HG03558 (cell line): Measurements from ENCODE around the gene WDR33.

Experiments
- ATAC-seq: cut with Tn5 transposase; IDR thresholded peaks from one replicate; pipeline ENCODE4 v1.9.1; 2021; ENCODE audit warnings: moderate number of reproducible peaks; ENCODE audit not compliant: unreplicated experiment; ENCODE audit errors: extremely low read depth

Gene WDR33

DNA sequence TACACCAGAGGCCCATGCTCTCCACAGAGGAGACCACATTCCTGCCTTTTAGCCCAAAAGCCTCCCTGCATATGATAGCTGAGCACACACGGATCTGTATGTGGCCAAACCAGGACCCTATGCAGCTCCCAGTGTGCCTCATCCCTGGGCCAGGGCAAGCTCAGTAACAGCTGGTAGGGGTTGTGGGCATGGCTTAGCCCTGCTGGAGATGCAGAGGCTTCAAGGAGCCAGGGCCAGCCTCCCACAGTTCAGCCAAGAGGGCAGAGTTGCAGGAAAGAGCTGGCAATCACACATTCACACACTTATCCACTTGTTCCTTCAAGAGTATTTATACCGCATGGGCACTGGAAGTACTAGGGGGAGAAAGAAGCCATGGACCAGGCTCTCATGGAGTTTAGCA is 134.1 kb downstream of the WDR33 start:
- no peak for ATAC-seq

DNA sequence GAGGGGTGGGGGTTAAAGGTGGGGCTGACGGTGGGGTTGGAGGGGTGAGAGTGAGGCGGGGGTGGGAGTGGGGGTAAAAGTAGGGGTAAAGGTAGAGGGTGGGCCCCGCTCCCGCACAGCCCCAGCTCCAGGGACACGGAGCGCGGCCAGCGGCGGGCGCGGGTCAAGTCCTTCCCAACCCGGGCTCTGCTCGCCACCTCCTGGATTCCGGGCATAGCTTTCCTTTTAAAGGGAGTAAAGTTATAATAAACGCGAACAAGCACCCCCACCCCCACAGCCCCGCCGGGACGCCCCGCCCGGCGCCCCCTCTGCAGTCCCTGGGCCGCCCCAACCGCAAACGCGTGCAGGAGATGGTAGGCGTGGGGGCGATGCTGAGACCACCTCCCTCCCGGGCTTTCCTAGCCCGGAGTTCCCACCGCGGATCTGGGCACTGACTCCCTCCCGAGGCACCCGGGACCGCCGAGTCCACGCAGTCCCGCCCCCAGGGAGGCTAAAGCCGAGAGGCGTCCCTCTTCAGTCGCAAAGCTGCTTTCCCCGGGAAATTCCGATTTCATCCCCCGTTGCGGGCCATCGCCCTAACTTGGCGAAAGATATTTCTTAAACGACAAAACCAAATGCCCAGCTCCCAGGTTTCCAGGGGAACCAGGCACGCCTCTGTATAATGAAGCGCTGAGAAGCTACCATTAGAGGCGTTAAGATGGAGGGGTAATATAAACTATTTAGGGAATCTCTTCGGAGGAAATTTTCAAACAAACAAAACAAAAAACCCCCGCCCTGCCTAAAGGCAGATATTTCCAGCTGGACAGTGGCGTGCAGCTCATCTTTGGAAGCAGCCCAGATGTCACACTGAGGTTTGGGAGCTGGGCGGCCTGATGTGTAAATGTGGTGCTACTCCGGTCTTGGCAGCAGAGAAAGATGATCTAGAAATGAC is 135.4 kb downstream of the WDR33 start, which contains the start of gene LIMS2:
Gene LIMS2 (minus strand): TSS at position 200 of the 931 bp plus-strand sequence. CDS start 506 bp downstream, outside the sequence.
- no peak for ATAC-seq

DNA sequence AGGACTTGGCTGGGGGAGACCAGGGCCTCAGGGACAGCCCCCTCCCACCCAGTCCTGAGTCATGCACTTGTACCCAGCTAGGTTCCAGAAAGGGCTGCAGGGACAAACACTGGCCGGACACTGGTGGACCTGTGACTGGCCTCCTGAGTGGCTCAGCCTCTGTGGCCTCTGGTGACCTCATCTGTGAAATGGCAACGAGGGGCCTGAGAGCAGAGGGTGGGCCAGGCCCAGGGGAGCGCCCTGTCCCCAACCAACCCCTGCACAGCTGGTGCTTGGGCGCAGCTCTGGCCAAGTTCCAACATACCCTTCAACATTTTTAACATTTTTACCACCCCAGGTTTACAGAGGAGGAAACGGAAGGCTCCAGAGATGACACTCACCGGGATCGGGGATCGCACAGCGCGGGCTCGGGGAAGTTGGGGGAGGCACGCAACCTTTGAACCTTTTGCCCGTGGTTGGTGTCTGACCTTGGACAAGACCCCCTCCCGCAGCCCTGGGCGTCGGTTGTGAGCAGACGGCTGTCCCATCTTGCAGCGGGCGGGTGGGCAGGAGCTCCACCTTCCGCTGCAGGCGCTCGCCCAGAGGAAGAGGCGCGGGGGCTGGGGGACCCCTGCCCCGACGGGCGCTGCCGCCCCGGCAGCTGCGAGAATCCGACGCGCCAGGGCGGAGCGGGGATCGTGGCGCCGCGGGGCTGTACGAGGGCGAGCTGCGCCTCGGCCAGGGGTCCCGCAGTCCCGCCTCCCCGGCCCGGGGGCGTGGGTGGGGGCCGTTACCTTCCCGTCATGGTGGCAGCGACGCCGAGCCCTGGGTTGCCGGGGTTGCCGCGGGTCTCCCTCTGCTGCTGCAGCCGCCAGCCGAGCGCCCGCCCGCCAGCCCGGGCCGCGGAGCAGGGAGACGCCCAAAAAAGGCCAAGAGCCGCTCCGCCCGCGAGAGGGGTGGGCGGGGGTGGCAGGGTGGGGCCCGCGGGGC is 136.4 kb downstream of the WDR33 start:
- no peak for ATAC-seq

DNA sequence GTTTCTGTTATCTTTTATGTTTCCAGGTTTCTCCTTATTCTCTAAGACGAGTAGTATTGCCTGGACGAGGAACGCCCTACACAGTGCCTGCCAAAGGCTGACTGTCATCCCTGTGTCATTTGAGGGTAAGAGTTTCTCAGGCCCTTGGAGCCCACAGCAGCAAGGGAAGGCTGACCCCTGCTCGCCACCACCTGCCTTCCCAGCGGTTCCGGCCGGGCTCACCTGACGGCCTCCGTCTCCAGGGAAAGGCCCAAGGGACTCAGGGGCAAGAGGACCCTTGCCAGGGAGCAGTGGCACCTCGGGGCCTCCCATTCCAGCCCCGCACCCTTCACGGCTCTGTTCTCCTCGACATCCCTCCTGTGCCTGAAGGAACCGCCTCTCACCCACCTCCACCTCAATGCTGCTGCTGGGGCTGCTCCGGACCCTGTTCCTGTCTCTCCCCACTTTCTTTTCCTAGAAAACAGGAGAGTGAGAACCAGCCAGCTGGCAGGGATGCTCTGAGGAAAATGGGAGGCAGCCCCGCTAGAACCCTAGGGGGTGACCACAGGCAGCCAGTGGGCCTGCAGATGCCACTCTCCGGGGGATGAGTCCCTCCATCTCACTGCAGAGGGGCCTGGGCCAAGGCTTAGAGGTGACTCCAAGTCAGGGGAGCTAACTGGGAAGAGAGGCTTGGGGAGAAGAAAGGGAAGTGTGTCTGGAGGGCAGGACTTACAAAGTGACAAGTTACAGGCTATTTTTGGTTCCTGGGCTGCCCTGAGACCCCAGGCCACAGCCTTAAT is 137.5 kb downstream of the WDR33 start:
- ATAC-seq = no peak

DNA sequence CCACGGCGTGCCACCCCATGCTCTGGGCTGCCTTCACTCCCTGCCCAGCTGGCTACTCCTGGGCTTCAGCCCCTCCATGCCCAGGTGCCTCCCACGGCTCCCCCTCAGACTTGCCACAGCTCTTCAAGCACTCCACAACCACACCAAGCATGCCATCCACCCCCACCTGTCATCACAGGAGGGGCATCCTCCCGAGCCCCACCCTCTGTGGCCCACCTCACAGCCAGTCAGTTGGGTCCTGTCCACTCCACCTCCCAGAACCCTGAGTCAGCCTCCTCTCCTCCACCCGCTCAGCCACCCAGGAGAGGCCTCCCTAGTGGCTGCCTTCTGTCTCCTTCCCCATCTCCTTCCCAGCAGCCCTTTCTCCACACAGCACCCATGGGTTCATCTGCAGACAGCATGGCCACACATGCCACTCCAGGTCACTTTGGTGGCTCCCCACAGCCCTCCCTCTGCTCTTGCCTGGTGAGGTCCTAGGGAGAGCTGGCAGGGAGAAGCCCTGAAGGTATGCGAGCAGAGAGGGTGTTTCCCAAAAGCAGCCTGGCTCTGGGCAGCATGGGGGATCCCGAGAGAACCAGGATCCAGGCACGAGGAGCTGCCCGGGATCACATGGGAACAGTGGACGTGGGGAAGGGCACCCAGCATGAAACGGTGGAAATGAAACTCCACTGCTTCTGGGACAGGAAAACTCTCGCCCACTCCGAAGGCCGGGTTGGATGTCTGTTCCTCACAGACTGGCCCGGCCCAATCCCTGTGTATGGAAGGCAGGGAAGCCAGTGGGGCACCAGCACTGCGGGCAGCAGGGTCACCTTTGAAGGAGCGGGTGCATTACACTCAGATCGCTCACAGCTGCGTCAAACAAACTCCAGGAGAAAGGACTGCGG is 138.4 kb downstream of the WDR33 start:
- ATAC-seq = no peak

DNA sequence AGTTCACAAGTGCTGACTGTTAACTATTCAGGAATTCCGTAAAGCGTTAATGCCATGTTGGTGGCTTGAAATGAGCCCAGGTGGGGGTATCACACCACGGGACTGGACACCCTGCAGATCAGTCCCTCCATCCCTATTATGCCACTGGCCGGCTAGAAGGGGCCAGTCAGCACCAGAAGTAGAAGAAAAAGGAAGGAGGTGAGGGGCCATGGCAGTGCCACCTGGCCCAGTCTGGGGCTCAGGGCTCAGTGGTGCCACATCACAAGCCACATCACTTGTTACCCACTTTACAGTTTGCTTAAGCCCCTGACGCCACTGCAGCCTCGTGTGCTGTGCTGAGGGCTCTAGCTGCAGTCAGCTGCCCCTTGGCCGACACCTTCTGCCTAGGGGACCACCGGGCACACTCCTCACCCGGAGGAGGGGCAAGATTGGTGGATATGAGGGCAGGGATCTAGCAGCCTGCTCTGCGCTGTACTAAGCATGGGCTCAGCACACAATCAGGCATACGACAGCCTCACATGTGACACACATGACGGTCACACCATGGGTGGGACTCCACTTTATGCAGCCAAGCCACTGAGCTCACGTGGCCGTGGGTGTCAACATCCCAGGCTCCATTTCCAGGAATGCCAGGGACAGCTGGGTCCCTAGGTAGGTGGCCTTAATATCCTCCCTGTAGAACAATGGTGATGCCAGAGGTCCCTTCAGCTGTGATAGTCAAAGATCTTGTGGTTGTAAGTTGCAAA is 139.2 kb downstream of the WDR33 start:
- no peak for ATAC-seq

DNA sequence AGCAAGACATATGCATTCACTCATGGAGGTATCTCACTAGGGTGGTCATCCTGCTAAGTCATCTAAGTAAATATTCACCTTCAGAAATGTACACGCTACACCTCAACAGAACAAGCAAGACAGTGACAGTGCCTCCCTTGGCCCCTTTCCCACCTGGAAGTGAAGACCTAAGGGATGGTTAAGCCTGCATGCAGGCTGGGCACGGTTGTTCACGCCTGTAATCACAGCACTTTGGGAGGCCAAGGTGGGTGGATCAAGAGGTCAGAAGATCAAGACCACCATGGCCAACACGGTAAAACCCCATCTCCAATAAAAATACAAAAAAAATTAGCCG is 140.0 kb downstream of the WDR33 start:
- ATAC-seq = no peak

DNA sequence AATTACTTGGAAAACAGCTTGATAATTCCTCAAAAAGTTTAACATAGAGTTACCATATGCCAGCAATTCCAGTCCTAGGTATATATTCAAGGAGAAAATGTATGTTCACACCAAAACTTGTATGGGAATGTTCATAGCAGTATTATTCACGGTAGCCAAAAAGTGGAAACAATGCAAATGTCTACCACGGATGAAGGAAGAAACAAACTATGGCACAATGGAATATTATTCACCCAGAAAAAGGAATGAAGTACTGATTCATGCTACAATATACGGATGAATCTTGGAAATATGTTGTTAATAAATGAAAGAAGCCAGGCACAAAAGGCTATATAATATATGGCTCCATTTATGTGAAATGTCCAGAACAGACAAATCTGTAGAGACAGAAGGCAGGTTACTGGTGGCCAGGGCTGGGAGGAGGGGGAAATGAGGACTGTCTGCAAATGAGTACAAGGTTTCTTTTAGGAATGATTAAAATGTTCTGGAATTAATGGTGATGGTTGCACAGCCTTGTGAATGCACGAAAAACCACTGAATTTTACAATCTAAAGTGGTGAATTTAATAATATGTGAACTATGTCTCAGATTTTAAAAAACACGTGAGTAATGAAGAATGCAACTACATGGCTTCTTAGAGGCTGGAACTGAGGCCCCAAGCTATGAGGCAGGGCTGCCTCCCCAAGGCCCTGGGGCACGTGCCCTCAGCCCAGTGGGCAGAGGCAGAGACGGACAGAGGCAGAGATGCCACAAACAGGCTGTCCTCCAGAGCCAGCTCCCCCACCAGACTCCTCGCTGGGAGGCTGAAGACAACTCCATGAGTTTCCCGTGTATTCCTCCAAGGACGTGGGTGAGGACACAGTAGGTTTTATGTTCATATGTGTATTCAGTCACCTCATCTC is 140.7 kb downstream of the WDR33 start:
- ATAC-seq = no peak

DNA sequence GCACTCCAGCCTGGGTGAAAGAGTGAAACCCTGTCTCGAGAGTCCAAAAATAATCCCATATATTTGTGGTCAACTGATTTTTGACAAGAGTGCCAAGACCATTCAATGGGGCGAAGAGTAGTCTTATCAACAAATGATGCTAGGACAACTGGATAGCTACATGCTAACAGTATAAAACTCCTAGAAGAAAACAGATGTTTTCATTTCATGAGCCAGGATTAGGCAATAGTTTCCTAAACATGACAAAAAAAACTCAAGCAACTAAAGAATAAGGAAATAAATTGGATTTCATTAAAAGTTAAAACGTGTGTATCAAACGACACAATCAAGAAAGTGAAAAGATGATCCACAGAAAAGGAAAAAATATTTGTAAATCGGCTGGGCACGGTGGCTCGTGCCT is 141.9 kb downstream of the WDR33 start:
- no peak for ATAC-seq

DNA sequence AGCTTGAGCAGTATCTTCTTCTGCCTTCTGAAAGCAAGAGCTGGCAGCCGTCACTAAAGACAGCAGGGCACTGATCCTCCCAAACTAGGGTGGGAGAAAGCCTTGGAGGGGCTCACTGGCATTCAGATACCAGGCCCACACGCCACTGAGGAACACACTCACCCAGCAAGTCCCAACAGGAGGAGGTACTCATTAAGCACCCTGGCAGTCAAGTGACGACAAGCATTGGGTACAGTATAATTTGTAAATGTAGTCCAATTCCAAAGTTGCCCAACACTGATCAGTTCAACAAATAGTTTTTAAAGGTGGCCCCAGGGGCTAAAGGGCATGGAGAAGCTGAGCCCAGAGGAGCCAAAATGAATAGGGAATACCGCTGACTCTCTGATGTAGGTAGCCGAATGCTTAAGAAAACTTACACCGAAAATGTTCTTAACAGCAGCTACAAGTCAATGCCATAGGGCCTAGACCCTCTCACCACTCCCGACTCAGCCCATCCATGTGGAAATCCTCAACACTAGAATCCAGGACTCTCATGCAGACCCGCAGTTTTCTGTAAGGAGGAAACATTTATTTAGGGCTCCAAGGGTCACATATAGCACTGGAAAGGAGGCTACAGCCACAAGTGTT is 145.6 kb downstream of the WDR33 start:
- no peak for ATAC-seq

DNA sequence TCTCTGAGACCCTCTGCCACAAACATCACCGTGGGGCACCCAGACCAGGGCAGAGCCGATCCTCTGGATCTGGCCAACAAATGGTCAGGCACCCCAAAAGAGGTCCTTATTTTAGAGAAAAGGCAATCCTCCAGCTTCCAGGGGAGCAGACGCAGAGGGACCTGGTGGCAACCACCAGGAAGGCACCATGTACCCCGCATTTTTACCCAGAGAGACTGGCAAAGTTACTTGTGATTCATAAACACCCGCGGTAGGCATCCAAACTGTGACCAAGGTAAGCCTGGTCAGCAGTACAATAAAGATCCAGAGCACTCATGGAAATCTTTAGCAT is 146.1 kb downstream of the WDR33 start:
- no peak for ATAC-seq

DNA sequence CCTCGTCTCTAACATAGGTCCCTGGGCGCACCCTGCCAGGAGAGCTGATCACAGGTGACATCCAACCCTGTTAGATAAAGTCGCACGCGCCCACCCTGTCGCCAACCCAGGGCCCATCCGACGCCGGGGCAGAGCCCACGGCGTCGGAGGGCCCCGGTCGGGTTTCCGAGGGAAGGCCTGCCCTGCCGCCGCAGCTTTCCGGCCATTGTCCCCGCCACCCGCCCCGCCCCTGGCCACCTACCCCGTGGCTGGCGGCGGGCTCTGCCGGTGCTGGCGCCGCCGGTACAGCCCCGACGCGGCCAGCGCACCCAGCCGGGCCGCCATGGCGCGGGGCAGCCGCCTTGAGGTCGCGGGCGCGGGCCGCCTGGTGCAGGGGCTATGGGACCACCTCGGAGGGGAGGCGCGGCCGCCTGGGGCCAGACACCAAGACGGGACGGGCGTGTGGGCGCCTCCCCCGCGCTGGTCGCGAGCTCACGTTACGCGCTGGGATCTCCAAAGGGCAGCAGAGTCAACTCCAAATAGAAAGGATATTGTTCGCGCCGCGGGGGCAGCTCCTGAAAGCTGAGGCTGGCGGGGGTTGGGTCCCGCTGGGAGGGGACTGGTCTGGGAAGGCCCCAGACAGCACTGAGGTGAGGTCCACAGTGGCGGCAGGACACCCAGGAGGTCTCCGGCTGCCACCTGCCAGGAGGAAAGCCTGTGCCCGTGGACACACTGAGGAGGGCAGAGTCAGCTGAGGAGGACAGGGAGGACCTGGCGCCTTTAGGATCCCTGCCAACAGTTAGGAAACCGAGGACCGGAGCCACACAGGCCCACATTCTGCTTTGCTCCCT is 146.7 kb downstream of the WDR33 start:
- ATAC-seq = no peak

DNA sequence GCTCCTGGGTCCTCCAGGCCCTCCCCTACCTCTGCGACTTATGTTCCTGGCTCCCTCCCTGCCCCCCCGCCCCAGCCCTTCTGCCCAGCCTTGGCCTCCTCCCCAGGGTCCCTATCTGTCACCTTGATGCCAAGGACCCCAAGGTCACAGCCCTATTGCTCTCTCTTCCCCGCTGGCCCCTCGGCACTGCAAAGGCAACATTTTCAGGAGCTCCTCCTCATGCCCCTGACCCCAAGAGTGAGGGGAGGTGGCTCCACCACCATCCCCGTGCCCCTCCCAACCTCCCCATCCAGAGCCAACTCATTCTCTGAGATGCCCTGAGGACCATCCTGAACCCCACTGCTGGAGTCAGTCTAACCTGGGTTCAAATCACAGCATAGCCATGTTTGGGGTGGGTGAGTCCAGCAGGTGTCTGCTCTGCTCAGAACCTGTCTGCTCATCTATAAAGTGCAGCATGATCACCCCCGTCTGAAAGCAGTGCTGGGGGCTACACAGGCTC is 147.4 kb downstream of the WDR33 start:
- no peak for ATAC-seq

DNA sequence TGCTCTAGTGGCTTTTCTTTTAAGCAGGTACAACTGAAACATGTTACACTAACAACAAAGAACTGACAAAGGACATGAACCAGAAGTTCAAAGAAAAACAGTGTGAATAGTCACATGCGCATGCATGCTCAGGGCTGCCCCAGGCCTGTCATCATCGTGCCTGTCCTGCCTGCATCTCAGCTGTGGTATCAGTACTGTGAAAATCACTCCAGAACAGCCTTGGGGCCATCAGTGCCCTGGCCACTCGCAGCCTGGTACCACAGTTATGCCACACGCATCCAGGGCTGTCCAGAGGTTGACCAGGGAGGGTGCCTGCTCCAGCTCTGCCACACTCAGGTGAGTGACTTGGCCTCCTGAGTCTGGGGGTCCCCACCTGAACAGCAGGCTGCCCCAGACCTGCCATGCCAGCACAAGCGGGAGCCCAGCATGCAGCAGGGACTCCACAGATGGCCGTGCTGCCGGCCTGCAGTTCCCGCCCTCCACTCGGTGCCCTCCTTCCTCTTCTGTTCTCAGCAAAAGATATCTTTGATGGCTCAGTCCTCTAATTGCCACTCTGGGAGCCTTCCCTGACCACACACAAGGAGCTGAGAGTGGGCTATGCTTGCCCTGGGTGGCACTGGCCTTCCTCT is 147.9 kb downstream of the WDR33 start:
- ATAC-seq = no peak

DNA sequence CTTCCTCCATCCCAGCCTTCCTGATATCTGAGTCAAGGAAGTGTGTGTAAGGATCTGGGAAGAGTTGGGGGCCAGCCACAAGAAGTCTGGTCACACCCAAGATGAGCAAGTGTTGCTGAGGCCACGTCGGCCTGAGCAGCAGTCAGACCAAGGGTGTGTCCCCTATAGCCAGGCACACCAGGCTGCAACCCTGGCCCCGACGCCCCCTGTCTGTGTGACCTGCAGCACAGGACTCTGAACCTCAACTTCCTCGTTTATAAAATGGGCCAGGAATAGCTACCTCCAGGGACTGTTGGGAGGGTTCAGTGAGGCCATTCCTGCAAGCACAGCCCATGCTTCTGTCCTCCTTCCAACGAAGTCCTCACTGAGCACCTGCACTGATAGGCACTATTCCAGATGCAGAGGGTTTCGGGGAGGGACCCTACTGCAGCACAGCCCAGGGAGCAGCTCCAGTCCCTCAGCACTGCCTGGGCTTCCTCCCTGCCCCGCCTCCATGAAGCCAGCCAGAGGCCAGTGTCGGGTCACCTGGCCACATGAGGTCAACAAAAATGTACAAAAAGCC is 148.9 kb downstream of the WDR33 start:
- no peak for ATAC-seq
